Activated CD4-positive, alpha-beta T cell treated with anti-CD3 and anti-CD28 coated beads, Interleukin-10, Interleukin-2, amounts not matched to agents 100 ng/mL and 50 ng/mL, durations not matched to agents 16 hours and 8 hours (primary cell): Measurements from ENCODE around the gene KSR1.
A peak's percentile ranks its signal among the peaks of the same experiment; 100 is the strongest.

Experiments used
- DNase-seq: peaks from one replicate; pipeline ENCODE4 v3.0.0-alpha.2; 2020

Gene KSR1

DNA sequence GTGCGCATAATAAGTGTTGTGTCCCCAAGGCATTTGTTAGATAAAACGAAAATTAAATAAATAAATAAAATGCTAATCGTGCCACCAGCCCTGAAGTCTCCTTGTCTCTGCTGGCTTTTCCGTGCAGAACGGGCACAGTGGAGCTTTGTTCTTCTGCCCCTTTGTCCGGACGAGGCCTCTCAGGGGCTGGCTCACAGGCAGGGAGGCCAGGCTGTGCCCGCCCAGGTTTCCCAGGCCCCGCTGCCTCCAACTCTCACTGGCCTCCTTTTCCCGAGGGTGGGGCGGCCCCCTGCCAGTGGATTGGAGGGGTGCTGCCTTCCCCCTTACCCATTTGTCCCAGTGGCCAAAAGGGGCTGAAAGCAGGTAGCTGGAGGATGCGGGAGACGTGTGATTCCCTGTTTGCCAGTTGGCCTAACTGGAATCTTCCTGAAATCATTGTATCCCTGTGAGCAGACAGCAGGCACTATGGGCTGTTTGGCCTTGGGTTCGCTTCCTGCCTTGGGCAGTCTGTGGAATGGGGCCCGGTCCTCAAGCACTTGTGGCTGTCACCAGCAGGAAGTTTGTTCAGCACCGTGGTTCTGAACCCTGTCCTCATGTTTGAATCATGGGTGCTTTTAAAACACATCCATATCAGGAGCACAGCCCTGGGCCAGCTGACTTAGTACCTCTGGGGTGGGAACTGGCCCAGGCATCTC, 64.4 kb downstream of the KSR1 start:
- no peak for DNase-seq

- DNase-seq = no peak
Observed at GRCh38 chr17:27521281-27522027, 65.2 kb downstream of the KSR1 start.

GRCh38 chr17:27522028-27522635, 65.9 kb downstream of the KSR1 start:
- DNase-seq = no peak

- DNase-seq = peak; percentile 39
Observed at GRCh38 chr17:27523712-27524111, 67.5 kb downstream of the KSR1 start.

DNA sequence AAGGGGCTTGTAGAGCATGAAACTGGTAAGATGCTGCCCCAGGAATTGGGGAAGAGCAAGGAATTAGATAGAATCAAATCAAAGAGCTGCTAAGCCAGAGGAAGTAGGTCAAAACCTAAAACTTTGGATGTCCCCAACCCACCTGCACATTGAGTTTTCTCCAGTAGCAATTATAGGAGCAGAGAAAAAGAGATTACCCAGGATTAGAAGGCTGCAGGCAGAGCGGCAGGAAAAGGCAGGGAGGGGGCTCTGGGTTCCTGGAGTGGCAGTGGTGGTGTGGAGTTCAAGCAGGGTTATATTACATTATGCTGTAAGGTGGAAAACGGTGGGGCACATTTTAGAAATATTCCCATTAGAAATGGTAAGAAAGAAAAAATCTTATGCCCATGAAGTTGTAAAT, 68.3 kb downstream of the KSR1 start:
- DNase-seq = no peak

- DNase-seq = no peak
Observed at GRCh38 chr17:27525316-27525715, 69.1 kb downstream of the KSR1 start.

DNA sequence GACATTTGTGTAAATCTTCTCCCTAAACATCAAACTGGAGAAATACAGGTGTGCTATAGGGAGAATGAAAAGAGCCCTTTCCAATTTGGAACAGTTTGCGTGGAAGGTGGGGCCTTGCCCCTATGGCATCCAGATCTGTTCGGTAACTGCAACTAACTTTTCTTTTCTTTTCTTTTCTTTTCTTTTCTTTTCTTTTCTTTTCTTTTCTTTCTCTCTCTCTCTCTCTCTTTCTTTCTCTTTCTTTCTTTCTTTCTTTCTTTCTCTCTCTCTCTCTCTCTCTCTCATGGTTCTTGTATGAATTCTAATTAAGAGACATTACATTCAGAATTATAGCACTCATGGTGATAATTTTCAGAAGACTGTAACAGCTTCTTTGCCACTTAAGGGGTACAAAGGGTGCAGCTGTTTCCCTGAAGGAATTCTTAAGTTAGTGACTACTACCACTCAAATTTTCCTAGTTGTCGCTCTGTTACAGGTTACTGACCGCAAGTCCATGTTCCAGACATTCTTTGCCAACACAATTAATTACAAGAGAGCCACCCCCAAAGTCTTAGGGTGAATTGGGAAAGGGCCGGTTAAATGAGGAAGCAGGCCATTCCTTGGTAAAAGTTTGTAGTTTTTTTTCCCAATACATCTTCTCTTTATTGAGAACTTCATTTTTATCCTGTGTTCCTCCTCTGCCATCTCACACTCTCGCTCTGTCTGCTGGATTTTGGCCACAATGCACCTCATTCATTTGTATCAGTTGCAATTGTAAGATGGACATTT, 69.8 kb downstream of the KSR1 start:
- DNase-seq = no peak

DNA sequence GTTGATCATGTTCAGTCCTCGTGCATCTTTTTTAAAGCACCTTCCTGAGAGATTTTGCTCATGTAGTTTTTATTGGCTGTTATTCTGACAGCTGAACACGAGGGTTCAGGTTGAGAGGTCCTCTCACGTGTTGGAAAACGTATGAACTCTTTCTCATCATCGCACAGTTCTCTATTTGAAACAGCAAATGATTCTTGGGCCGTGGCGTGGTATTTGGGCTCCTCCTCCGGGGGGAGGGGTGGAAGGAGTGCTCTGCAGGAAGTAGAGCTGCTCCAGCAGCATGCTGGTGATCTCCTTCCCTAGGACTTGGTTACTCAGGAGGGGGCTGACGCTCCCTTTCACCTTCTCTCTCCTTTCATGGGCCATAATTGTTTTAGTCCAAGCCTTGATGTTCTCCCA, 70.4 kb downstream of the KSR1 start:
- DNase-seq = peak; percentile 85

DNA sequence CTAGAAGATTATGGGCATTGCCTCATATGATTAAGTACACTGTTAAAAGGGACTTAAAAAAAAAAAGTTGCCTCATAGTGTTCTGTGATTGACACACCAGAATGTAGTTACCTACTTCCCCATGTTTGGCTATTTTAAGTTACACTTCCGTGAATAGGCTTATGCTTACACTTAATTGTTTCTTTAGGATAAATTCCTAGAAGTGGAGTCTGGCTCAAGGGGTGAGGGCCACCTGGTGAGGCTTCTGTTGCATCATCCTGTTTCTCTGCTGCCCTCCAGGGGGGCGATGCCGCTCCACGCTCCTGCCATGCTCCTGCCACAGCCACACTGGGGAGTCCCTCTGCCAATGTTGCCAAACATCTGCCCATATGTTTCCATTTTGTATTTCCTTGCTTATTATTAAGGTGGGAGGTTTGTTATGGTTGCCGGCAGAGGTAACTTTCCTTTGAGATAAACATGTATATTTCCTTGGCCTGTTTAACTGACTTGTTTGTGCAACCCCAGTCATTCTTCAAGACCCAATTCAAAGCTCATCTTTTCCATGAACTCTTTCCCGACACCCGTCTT, 73.1 kb downstream of the KSR1 start:
- DNase-seq = peak; percentile 45

DNA sequence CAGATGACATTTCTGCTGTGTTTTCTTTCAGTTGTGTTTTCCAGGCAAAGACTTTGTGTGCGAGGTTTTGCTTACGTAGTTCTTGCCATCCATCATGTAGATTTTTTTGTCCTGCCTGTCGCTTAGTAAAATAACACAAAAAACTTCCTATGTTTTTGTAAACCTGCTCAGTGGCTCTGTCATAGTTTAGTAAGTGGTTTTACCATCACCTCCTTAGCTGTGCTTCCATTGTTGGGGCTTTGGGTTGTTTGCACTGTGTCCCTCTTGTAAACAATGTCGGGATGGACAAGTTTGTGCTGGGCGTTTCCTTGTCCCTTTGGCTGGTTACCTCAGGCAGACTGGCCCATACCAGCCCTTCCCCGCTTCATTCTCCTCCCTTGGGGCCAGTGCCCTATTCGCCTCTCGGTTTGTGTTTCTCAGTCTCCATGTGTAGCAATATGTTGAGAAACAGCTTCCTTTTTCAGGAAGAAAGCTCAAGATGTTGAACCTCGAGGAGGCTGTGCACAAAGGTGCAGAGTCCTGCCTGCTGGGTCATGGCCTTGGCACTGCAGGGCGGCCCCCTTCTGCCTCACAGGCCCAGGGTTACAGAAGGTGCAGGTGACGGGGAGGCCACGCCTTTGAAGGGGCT, 74.6 kb downstream of the KSR1 start:
- no peak for DNase-seq

GRCh38 chr17:27531469-27531961, 75.3 kb downstream of the KSR1 start:
- DNase-seq = no peak

- DNase-seq = peak; percentile 54
Observed at GRCh38 chr17:27532269-27533263, 76.3 kb downstream of the KSR1 start.

- DNase-seq = no peak
Observed at GRCh38 chr17:27533874-27534815, 77.9 kb downstream of the KSR1 start.

DNA sequence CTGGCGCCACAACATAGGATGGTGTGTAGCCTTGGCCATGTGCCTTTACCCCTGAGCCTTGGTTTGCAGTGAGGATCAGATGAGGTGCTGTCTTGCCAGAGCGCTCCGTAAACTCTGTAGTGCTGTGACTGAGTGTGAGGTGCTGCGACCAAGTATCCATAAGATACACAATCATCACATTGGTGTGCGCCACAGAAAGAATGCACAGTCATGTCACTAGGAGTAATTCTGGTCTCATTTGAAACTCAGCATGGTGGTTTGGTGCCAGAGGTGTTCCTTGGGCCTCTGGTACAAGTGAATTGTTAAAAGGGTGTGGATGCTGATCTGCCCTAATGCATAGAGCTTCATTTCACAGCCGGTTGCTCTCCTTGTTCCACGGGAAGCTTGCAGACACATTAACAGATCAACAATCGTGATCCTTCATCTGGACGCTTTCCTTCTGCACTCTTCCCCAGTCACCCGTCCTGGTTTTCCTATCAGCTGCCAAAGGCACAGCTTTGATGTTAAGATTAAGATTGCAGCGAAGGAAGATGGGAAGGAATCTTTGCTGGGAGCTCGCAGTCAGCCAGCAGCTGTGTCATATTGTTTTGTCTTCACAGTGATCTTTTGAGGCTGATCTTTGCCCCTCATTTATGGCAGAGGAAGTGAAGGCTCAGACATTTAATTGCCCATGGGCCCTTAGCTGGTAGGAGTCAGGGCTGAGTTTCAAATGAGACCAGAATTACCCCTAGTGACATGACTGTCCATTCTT, 79.1 kb downstream of the KSR1 start:
- DNase-seq = no peak

DNA sequence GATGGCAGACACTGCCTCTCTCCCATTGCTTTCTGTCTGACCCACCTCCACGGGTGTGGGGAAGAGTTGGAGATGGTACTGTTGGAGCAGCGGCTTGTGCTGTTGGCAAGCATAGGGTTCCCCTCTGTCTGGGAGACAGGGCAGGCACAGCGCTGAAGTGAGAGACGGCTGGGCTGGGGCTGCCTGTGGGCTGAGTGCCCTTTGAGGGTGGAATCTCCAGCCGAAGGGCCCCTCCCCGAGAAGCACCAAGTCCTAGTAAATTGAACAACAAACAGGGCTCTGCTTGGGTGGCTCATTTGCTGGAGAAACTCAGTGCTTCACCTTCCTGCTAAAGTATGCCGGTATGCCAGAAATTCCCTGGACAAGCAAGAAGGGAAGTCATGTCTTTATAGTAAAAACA, 79.7 kb downstream of the KSR1 start:
- no peak for DNase-seq

DNA sequence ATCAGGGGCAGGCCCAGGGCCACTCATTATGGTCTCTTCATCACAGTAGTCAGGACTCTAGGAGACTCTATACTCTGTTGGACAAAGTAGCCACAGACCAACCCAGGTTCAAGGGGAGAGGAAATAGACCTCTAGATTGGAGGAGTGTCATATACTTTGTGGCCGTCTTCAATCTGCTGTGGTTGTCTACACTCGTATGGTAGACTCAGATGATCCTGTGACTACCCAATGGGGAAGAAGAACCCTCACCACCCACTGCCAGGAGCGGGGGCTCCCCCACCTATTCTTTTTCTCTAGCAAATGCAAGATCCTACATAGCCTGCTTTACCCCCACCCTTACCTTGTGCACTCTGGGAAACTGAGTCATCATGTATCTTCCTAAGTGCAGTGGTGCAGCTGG, 80.5 kb downstream of the KSR1 start:
- no peak for DNase-seq

GRCh38 chr17:27538156-27538955, 82.1 kb downstream of the KSR1 start:
- no peak for DNase-seq

DNA sequence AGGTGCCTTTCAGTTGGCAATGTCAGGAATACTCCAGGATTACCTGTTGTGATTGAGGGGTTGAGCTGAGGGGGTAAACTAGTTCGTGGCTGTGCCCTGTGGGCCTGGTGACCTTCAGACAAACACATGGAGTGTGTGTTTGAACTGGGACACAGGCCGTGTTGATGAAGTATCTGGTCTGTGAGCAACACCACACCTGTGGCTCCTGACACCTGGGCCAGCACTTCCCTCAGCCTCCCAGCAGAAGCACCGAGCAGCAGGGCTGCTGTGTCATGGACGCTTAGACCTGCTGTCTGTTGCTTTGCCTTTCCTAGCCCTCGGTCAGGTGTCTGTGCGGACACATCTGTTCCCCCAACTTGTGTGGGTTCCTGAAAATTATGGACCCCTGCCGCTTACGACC, 82.9 kb downstream of the KSR1 start:
- no peak for DNase-seq
